ENCODE data around the gene KLHL29.

Gene KLHL29

GRCh38 chr2:23707096-23707495, 322.1 kb downstream of the KLHL29 start:
- no peak for TF ChIP-seq CEBPB (IDR thresholded peaks at IDR 0.05)
- no peak for TF ChIP-seq REST (IDR thresholded peaks at IDR 0.05; ENCODE audit: low read depth)
- TF ChIP-seq YY1 (IDR thresholded peaks at IDR 0.05; ENCODE audit: low read depth) = no peak

DNA sequence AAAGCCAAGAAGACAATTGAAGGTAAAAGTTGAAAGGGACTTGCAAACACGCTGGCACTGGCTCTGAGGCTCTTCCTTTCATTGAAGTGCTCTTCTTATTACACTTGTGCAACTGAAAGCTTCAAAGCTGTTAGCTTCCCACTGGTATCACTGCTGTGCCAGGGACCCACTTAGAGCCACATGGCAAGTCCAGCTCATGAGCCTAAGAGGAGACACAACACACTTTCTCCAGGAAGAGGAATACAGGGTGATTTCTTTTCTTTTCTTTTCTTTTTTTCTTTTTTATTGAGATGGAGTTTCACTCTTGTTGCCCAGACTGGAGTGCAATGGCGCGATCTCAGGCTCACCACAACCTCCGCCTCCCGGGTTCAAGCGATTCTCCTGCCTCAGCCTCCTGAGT, 323.8 kb downstream of the KLHL29 start:
- no peak for TF ChIP-seq TAF1 (IDR thresholded peaks at IDR 0.05; ENCODE audit: low read depth)
- TF ChIP-seq CREB1 (IDR thresholded peaks at IDR 0.05; ENCODE audit: low read depth) = no peak
- TF ChIP-seq ZBTB7A (IDR thresholded peaks at IDR 0.05; ENCODE audit: low read depth) = no peak
- TF ChIP-seq RAD21 (IDR thresholded peaks at IDR 0.05; ENCODE audit: low read depth) = no peak
- TF ChIP-seq EP300 (IDR thresholded peaks at IDR 0.05; ENCODE audit: borderline replicate concordance) = no peak
- TF ChIP-seq EGR1 (IDR thresholded peaks at IDR 0.05) = no peak
- no peak for TF ChIP-seq FOXM1 (IDR thresholded peaks at IDR 0.05; ENCODE audit: borderline replicate concordance, low read depth)
- TF ChIP-seq MAX (IDR thresholded peaks at IDR 0.05) = no peak
- TF ChIP-seq REST (IDR thresholded peaks at IDR 0.05; ENCODE audit: low read depth) = no peak
- no peak for TF ChIP-seq NFIC (IDR thresholded peaks at IDR 0.05)
- TF ChIP-seq, protein P1, sequence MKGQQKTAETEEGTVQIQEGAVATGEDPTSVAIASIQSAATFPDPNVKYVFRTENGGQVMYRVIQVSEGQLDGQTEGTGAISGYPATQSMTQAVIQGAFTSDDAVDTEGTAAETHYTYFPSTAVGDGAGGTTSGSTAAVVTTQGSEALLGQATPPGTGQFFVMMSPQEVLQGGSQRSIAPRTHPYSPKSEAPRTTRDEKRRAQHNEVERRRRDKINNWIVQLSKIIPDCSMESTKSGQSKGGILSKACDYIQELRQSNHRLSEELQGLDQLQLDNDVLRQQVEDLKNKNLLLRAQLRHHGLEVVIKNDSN (IDR thresholded peaks at IDR 0.05) = no peak
- TF ChIP-seq TEAD4 (IDR thresholded peaks at IDR 0.05) = no peak
- TF ChIP-seq CEBPB (IDR thresholded peaks at IDR 0.05) = no peak
- no peak for TF ChIP-seq YY1 (IDR thresholded peaks at IDR 0.05; ENCODE audit: low read depth)
- TF ChIP-seq TCF12 (IDR thresholded peaks at IDR 0.05; ENCODE audit: low read depth) = no peak

GRCh38 chr2:23709311-23709710, 324.3 kb downstream of the KLHL29 start:
- TF ChIP-seq TCF12 (IDR thresholded peaks at IDR 0.05; ENCODE audit: low read depth) = no peak
- TF ChIP-seq TAF1 (IDR thresholded peaks at IDR 0.05; ENCODE audit: low read depth) = no peak
- no peak for TF ChIP-seq YY1 (IDR thresholded peaks at IDR 0.05; ENCODE audit: low read depth)
- TF ChIP-seq RAD21 (IDR thresholded peaks at IDR 0.05; ENCODE audit: low read depth) = no peak
- no peak for TF ChIP-seq REST (IDR thresholded peaks at IDR 0.05; ENCODE audit: low read depth)
- TF ChIP-seq ZBTB7A (IDR thresholded peaks at IDR 0.05; ENCODE audit: low read depth) = no peak
- TF ChIP-seq MAX (IDR thresholded peaks at IDR 0.05) = no peak
- TF ChIP-seq, protein P1 (IDR thresholded peaks at IDR 0.05) = no peak
- TF ChIP-seq NFIC (IDR thresholded peaks at IDR 0.05) = no peak
- no peak for TF ChIP-seq CEBPB (IDR thresholded peaks at IDR 0.05)
- no peak for TF ChIP-seq FOXM1 (IDR thresholded peaks at IDR 0.05; ENCODE audit: borderline replicate concordance, low read depth)
- TF ChIP-seq TEAD4 (IDR thresholded peaks at IDR 0.05) = no peak
- TF ChIP-seq EP300 (IDR thresholded peaks at IDR 0.05; ENCODE audit: borderline replicate concordance) = no peak
- no peak for TF ChIP-seq EGR1 (IDR thresholded peaks at IDR 0.05)
- TF ChIP-seq CREB1 (IDR thresholded peaks at IDR 0.05; ENCODE audit: low read depth) = no peak

- TF ChIP-seq MAX (IDR thresholded peaks at IDR 0.05) = no peak
- TF ChIP-seq REST (IDR thresholded peaks at IDR 0.05; ENCODE audit: low read depth) = no peak
- TF ChIP-seq CEBPB (IDR thresholded peaks at IDR 0.05) = no peak
- TF ChIP-seq, protein P1 (IDR thresholded peaks at IDR 0.05) = no peak
- TF ChIP-seq CREB1 (IDR thresholded peaks at IDR 0.05; ENCODE audit: low read depth) = no peak
Measured at GRCh38 chr2:23711979-23712755, 327.2 kb downstream of the KLHL29 start.

Measured in Ishikawa (cell line).